DOHH2 (cell line): ENCODE data around the gene BABAM2.

Experiments
- EZH2phosphoT487 ChIP-seq: fragments of 200-600 bp; sonication (generic); IDR thresholded peaks from 2 replicates; pipeline ENCODE4 v1.6.1; 2017; ENCODE audit warnings: borderline replicate concordance, mild to moderate bottlenecking, antibody characterized with exemption, low read length, moderate library complexity, mixed read lengths
- TF ChIP-seq, protein P1 (sequence below): fragments of 200-600 bp; sonication (generic); IDR thresholded peaks from one replicate; pipeline ENCODE4 v1.5.1; 2014; ENCODE audit warnings: antibody characterized with exemption, mild to moderate bottlenecking, low read depth, low read length; ENCODE audit not compliant: poor library complexity, severe bottlenecking

DNA sequence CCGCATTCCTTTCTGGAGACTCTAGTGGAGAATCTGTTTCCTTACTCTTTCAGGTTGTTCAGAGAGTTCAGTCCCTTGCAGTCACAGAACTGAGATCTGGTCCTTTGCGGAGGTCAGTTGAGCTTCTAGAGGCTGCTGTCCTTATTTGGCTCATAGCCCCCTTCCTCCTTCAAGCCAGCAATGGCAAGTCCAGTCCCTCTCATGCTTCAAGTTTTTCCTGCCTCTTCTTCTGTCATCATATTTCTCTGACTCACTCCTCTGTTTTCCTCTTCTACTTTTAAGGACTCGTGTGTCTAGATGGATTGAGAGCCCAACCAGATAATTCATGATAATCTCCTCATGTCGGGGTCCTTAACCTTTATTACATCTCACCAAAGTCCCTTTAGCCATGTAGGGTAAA is 328.6 kb downstream of the BABAM2 start:
- TF ChIP-seq, protein P1, sequence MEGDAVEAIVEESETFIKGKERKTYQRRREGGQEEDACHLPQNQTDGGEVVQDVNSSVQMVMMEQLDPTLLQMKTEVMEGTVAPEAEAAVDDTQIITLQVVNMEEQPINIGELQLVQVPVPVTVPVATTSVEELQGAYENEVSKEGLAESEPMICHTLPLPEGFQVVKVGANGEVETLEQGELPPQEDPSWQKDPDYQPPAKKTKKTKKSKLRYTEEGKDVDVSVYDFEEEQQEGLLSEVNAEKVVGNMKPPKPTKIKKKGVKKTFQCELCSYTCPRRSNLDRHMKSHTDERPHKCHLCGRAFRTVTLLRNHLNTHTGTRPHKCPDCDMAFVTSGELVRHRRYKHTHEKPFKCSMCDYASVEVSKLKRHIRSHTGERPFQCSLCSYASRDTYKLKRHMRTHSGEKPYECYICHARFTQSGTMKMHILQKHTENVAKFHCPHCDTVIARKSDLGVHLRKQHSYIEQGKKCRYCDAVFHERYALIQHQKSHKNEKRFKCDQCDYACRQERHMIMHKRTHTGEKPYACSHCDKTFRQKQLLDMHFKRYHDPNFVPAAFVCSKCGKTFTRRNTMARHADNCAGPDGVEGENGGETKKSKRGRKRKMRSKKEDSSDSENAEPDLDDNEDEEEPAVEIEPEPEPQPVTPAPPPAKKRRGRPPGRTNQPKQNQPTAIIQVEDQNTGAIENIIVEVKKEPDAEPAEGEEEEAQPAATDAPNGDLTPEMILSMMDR = no peak
- no peak for TF ChIP-seq EZH2phosphoT487
